Measurements from ENCODE around the gene STRA6.

DNA sequence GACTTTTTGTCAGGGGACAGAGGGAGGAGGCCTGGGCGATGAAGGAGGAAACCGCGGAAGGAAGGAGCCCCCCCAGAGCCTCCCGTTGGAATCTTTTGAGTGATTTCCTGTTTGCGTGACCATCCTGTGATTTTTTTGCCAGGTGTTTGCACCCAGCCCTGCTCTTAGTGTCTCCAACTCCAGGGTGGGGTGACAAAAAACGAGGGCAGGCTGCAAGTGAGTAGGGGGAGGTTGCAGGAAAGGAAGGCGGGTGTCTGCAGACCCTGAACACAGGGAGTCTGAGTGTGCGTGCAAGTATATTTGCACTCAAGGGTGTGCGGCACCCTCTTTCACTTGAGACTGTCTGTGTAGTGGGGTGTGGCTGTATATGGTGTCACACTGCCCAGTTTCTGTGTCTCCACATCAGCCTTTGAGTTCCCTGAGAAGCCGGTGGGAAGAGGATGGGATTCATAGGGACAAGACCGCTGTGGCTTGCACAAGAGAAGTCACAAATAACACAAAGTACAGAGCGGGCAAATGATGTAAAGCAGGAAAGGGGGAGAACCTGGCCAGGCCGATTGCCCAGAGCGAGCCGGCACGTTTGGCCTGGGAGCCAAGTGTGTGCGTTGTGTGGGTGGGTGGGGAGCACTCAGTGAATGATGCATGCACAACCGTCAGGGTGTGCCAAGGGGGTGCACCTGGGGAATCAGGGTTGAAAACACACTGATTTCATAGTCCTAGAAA is 65.6 kb downstream of the STRA6 start:
- TF ChIP-seq CTCF (IDR thresholded peaks at IDR 0.05), result no peak
- no peak for TF ChIP-seq EZH2 (IDR thresholded peaks at IDR 0.05; ENCODE audit: borderline replicate concordance, insufficient read depth, low read depth, low read length, poor library complexity, severe bottlenecking)
